K562 (cell line): ENCODE data around the gene SLC12A9. TPM values are rescaled to one million over a fixed set of nuclear protein-coding genes. Genes with fewer than 3 reads are reported as not detected.

ENCODE experiments used
- CCAR2 ChIP-seq: fragments of 200-400 bp; formaldehyde crosslinking; IDR thresholded peaks from 2 replicates; pipeline ENCODE4 v1.6.1; 2017; ENCODE audit warnings: mild to moderate bottlenecking, low read depth, low read length
- DPF2 ChIP-seq: fragments of 450-650 bp; IDR thresholded peaks from 2 replicates; pipeline ENCODE4 v1.6.1; 2016
- FOXJ2 ChIP-seq: fragments of 200-800 bp; sonication (Bioruptor generic); IDR thresholded peaks from 2 replicates; pipeline ENCODE4 v1.6.1; 2016; ENCODE audit warnings: missing genetic modification characterization, missing compliant biosample characterization
- FOXP1 ChIP-seq: sonication (generic); formaldehyde crosslinking; IDR thresholded peaks from 2 replicates; pipeline ENCODE4 v1.8.0; 2022; ENCODE audit warnings: mild to moderate bottlenecking, missing genetic modification reagents
- HMGN3 ChIP-seq: IDR thresholded peaks from 2 replicates; pipeline ENCODE4 v1.6.1; 2011; ENCODE audit warnings: borderline replicate concordance, low read depth, mild to moderate bottlenecking, mixed read lengths, low read length; ENCODE audit not compliant: insufficient read length; ENCODE audit errors: extremely low read depth
- NEUROD1 ChIP-seq: fragments of 150-350 bp; IDR thresholded peaks from 2 replicates; pipeline ENCODE4 v1.6.1; 2014; ENCODE audit warnings: borderline replicate concordance, low read length, low read depth; ENCODE audit not compliant: partially characterized antibody
- NFRKB ChIP-seq: fragments of 450-650 bp; IDR thresholded peaks from 2 replicates; pipeline ENCODE4 v1.6.1; 2016; ENCODE audit warnings: low read depth
- PCBP1 ChIP-seq: fragments of 200-400 bp; formaldehyde crosslinking; IDR thresholded peaks from 2 replicates; pipeline ENCODE4 v1.6.1; 2018; ENCODE audit warnings: mild to moderate bottlenecking, low read depth, low read length; ENCODE audit not compliant: poor library complexity, severe bottlenecking
- RBM14 ChIP-seq: fragments of 200-400 bp; formaldehyde crosslinking; IDR thresholded peaks from 2 replicates; pipeline ENCODE4 v1.6.1; 2018; ENCODE audit warnings: low read depth, mild to moderate bottlenecking, low read length, moderate library complexity, borderline replicate concordance; ENCODE audit not compliant: insufficient read depth
- RBM22 ChIP-seq: fragments of 200-400 bp; formaldehyde crosslinking; IDR thresholded peaks from 2 replicates; pipeline ENCODE4 v1.6.1; 2018; ENCODE audit warnings: low read length, low read depth; ENCODE audit not compliant: poor library complexity, severe bottlenecking
- SAFB ChIP-seq: fragments of 200-400 bp; formaldehyde crosslinking; IDR thresholded peaks from 2 replicates; pipeline ENCODE4 v1.6.1; 2017; ENCODE audit warnings: low read depth, low read length, borderline replicate concordance
- TFAM ChIP-seq: fragments of 250-450 bp; sonication (Bioruptor Pico); conservative IDR thresholded peaks from 2 replicates; pipeline ENCODE4 v1.5.0; 2021; ENCODE audit warnings: mild to moderate bottlenecking, moderate library complexity
- ZFP1 ChIP-seq: fragments of 450-650 bp; formaldehyde crosslinking; IDR thresholded peaks from 2 replicates; pipeline ENCODE4 v1.4.0; 2020; ENCODE audit warnings: mild to moderate bottlenecking, mixed read lengths
- ZNF395 ChIP-seq: fragments of 200-800 bp; sonication (Bioruptor generic); IDR thresholded peaks from 2 replicates; pipeline ENCODE4 v1.6.1; 2017; ENCODE audit warnings: missing genetic modification characterization, missing compliant biosample characterization
- ZNF407 ChIP-seq: fragments of 450-650 bp; IDR thresholded peaks from 2 replicates; pipeline ENCODE4 v1.6.1; 2016; ENCODE audit warnings: low read depth
- ZNF584 ChIP-seq: fragments of 200-800 bp; sonication (Bioruptor generic); IDR thresholded peaks from 2 replicates; pipeline ENCODE4 v1.6.1; 2016; ENCODE audit warnings: low read depth, mild to moderate bottlenecking, missing genetic modification characterization, missing compliant biosample characterization
- polyA plus RNA-seq, 8 experiments: library from polyadenylated mRNA; depleted of rRNA in 4 of 8; stranded (reverse) in 5 of 8; unstranded in 3 of 8; fragments of >200 nt; fragmentation: Nextera tagmentation in 2 of 8; fragmentation: Illumina TruSeq in 1 of 8; extraction: Ambion mirVana in 2 of 8; extraction: Trizol in 1 of 8; gene quantifications; 2 replicates each; pipeline versions ENCODE4 v1.2.1 to v1.2.3, GENCODE V29; 2011 to 2014; ENCODE audit warnings: inconsistent platforms in 1 of 8, missing spikeins in 1 of 8
- total RNA-seq, 7 experiments: library from RNA; depleted of rRNA in 6 of 7; stranded (reverse); fragments of >200 nt in 6 of 7; fragmentation: Illumina TruSeq in 2 of 7; extraction: Trizol in 2 of 7; gene quantifications; 2 replicates each; pipeline versions ENCODE4 v1.2.1 to v1.2.3, GENCODE V29; 2011 to 2021; ENCODE audit warnings: low replicate concordance in 1 of 7

The SLC12A9 gene
- total and polyA plus RNA-seq, 9 of the 15 experiments (the other 6 are each of a cell fraction or from before 2014, with no cell fraction given), result 0.06 to 20.2 (median 10.7) TPM

DNA sequence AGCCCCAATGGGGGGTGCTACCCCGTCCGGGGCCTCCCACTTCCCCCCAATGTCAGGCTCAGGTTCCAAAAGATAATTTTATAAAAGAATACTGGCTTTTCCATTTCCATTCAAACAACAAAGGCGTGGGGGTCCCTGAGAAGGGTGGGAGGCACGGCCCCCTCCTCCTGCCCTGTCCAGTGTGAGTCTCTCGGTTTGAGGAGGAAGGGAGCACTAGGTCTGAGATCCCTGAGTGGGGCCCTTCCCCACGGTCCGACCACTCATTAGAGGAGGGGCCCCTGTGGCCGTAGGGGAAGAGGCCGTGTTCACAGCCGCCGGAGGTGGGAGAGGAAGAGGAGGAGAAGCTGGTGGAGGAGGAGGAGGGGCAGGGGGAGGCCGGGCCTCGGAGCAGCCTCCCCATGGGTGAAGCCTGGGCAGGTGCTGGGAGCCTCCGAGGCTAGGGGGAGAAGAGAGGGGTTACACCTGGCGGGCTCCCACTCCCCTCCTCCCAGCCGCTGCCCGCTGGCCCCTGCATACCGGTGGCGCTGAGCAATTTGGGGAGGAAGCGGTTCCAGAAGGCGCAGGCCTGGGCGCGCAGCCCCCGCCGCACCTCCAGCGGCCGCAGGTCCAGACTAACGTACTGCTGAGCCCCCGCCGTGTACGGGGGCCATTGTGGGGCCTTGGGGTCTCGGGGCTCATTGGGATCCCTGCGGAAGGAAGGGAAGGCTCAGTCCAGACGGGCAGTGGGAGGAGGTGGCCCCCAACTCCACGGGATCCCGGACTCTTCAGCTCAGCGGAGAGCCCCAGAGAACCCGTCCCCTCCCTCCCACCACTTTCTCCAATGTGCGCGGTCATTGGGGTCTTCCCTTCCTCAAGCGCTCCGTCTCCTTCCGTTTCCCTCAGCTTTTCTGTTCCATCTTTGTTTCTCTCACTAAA, 38.4 kb downstream of the SLC12A9 start (continued):
- TF ChIP-seq HMGN3 (no peak), FOXP1 (CRISPR knock-in tag) (peak; percentile 69; the same call in 1 of the 2 replicates), TFAM (CRISPR knock-in tag) (no peak), RBM14 (0 out of 2 replicates have a peak, but pooled peaks have one; percentile 61), ZNF584 (CRISPR knock-in tag) (no peak), ZNF407 (no peak), SAFB (no peak), CCAR2 (no peak), PCBP1 (peak; percentile 60), ZNF395 (0 out of 2 replicates have a peak, but pooled peaks have one; percentile 31), ZFP1 (CRISPR knock-in tag) (no peak), DPF2 (peak; percentile 6; the same call in 1 of the 2 replicates), NEUROD1 (no peak), FOXJ2 (tag) (no peak), NFRKB (0 out of 2 replicates have a peak, but pooled peaks have one; percentile 71), RBM22 (peak; percentile 35)
